Smooth muscle cell (in vitro differentiated cells): ENCODE data around the gene HPCAL1. TPM values are rescaled to one million over a fixed set of nuclear protein-coding genes. Genes with fewer than 3 reads are reported as not detected.

Experiments
- DNase-seq: peaks from one replicate; lab custom pipeline; 2025; ENCODE audit not compliant: unreplicated experiment; lab: John Stamatoyannopoulos, UW
- H2AFZ ChIP-seq: fragments of 200-600 bp; sonication (generic); 2 replicates; pipeline ENCODE4 v1.6.0; 2016; ENCODE audit warnings: antibody characterized with exemption, low read depth, mild to moderate bottlenecking
- H3F3A ChIP-seq: fragments of 200-600 bp; sonication (generic); 2 replicates; pipeline ENCODE4 v1.6.0; 2017; ENCODE audit warnings: antibody characterized with exemption, low read depth
- H3K27ac ChIP-seq: fragments of 200-600 bp; sonication (generic); 2 replicates; pipeline ENCODE4 v1.5.1; 2016; ENCODE audit warnings: low read depth, mild to moderate bottlenecking
- H3K27me3 ChIP-seq: fragments of 200-600 bp; sonication (generic); 2 replicates; pipeline ENCODE4 v1.6.1; 2016; ENCODE audit warnings: low read depth, mild to moderate bottlenecking
- H3K36me3 ChIP-seq: fragments of 200-600 bp; sonication (generic); 2 replicates; pipeline ENCODE4 v1.5.1; 2016; ENCODE audit warnings: low read depth
- H3K4me1 ChIP-seq: fragments of 200-600 bp; sonication (generic); 2 replicates; pipeline ENCODE4 v1.5.1; 2016; ENCODE audit warnings: low read depth
- H3K4me2 ChIP-seq: fragments of 200-600 bp; sonication (generic); 2 replicates; pipeline ENCODE4 v1.6.0; 2016; ENCODE audit warnings: mild to moderate bottlenecking
- H3K4me3 ChIP-seq: fragments of 200-600 bp; sonication (generic); 2 replicates; pipeline ENCODE4 v1.5.1; 2016; ENCODE audit warnings: mild to moderate bottlenecking
- H3K79me2 ChIP-seq: fragments of 200-600 bp; sonication (generic); 2 replicates; pipeline ENCODE4 v1.6.0; 2016; ENCODE audit warnings: low read depth, mild to moderate bottlenecking
- H3K9ac ChIP-seq: fragments of 200-600 bp; sonication (generic); 2 replicates; pipeline ENCODE4 v1.6.0; 2016; ENCODE audit warnings: low read depth
- H3K9me3 ChIP-seq: fragments of 200-600 bp; sonication (generic); replicated peaks from 2 replicates; pipeline ENCODE4 v1.5.1; 2016; ENCODE audit warnings: low read depth
- H4K20me1 ChIP-seq: fragments of 200-600 bp; sonication (generic); 2 replicates; pipeline ENCODE4 v1.6.0; 2016; ENCODE audit warnings: low read depth
- CTCF ChIP-seq: fragments of 200-600 bp; sonication (generic); IDR thresholded peaks from 2 replicates; pipeline ENCODE4 v1.5.1; 2017; ENCODE audit warnings: borderline replicate concordance, mild to moderate bottlenecking, antibody characterized with exemption; ENCODE audit not compliant: insufficient read depth, poor library complexity, severe bottlenecking
- WGBS: methylation state at CpG from one replicate; pipeline ENCODE4 v1.1.7; 2016; ENCODE audit warnings: low lambda C conversion rate; 5-methylcytosine and 5-hydroxymethylcytosine counted together
- polyA plus RNA-seq: library from polyadenylated mRNA; unstranded; fragments of >200 nt; fragmentation: Nextera tagmentation; extraction: Ambion mirVana; gene quantifications from 2 replicates; pipeline ENCODE4 v1.2.1, GENCODE V29; 2016
- total RNA-seq: library from RNA; depleted of rRNA; stranded (reverse); fragments of >200 nt; gene quantifications from 2 replicates; pipeline ENCODE4 v1.2.3, GENCODE V29; 2014

HPCAL1 gene
- total and polyA plus RNA-seq, 2 experiments from 2014 or later = 11.7 to 15.8 TPM

DNA sequence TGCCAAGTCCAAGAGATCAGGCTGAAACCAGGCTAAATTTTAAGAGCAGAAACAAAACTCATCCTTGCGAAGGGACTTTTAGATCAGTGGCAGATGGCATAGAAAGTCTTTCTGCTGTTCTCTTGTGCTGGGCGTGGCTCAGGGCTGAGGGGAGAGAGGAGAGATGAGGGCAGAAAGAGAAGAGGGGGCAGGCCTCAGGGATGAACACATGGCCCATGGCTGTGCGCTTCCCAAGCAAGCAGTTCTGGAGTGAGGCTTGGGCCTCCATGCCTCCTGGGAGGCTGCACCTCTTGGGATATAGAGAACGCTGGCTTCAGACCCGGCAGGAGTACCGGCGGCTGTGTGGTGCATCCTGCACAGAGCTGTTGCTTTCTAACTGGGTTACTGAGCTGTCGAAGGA lies 41.0 kb downstream of the HPCAL1 start:
- Histone ChIP-seq H3K27ac (no peak overlapping the region), H3K4me3 (no peak overlapping the region), H3K27me3 (no peaks in the 10 kb centered on the region), H3K9ac (no peak overlapping the region), H3K4me1 (no peaks in the 10 kb centered on the region), H3K79me2 (no peaks in the 10 kb centered on the region), H2AFZ (no peak overlapping the region), H4K20me1 (no peaks in the 10 kb centered on the region), H3K36me3 (no peaks in the 10 kb centered on the region), H3F3A (no peaks in the 10 kb centered on the region), H3K4me2 (no peak overlapping the region), H3K9me3 (no peaks in the 10 kb centered on the region)
- DNase-seq = no peak
- no peak for TF ChIP-seq CTCF
- WGBS = 94% methylated on average over 8 of the region's 8 CpGs

- no peak overlapping the region for H3K9ac ChIP-seq
- no peak for TF ChIP-seq CTCF
- H3K4me3 ChIP-seq = no peak overlapping the region
- no peak overlapping the region for H2AFZ ChIP-seq
- no peaks in the 10 kb centered on the region for H3K36me3 ChIP-seq
- no peaks in the 10 kb centered on the region for H4K20me1 ChIP-seq
- no peaks in the 10 kb centered on the region for H3K4me1 ChIP-seq
- DNase-seq = no peak
- no peaks in the 10 kb centered on the region for H3K9me3 ChIP-seq
- no peak overlapping the region for H3K27ac ChIP-seq
- no peaks in the 10 kb centered on the region for H3F3A ChIP-seq
- no peak overlapping the region for H3K4me2 ChIP-seq
- no peaks in the 10 kb centered on the region for H3K27me3 ChIP-seq
- WGBS = 71% methylated on average over 19 of the region's 19 CpGs
- no peaks in the 10 kb centered on the region for H3K79me2 ChIP-seq
Observed at GRCh38 chr2:10344105-10345066, 41.7 kb downstream of the HPCAL1 start.

- no peak overlapping the region for H3K4me3 ChIP-seq
- no peak for DNase-seq
- H3K27ac ChIP-seq = no peak overlapping the region
- no peak overlapping the region for H3K4me2 ChIP-seq
- no peaks in the 10 kb centered on the region for H3K9me3 ChIP-seq
- no peak overlapping the region for H3K9ac ChIP-seq
- H3K36me3 ChIP-seq = no peaks in the 10 kb centered on the region
- no peak for TF ChIP-seq CTCF
- 96% methylated on average over 3 of the region's 3 CpGs for WGBS
- no peak overlapping the region for H2AFZ ChIP-seq
- no peaks in the 10 kb centered on the region for H3K27me3 ChIP-seq
- H3F3A ChIP-seq = no peaks in the 10 kb centered on the region
- H4K20me1 ChIP-seq = no peaks in the 10 kb centered on the region
- H3K4me1 ChIP-seq = no peaks in the 10 kb centered on the region
- H3K79me2 ChIP-seq = no peaks in the 10 kb centered on the region
Observed at GRCh38 chr2:10345126-10345525, 42.4 kb downstream of the HPCAL1 start.
